T-helper 22 cell (primary cell): Measurements from ENCODE around the gene NIBAN1.
"Not testable (repeated sequence)": the region's sequence is repeated elsewhere in the genome, so short reads cannot be mapped to it uniquely, and the experiment has no call there.

ENCODE experiments used
- DNase-seq: peaks from one replicate; pipeline ENCODE4 v3.0.0-alpha.2; 2020; ENCODE audit warnings: low read depth

NIBAN1 gene

GRCh38 chr1:184972315-184973055 is 1.8 kb downstream of the NIBAN1 start:
- no peak for DNase-seq

GRCh38 chr1:184971522-184972265 is 2.6 kb downstream of the NIBAN1 start:
- DNase-seq: no peak

GRCh38 chr1:184970691-184971161 is 3.6 kb downstream of the NIBAN1 start:
- no peak for DNase-seq

- DNase-seq: no peak
Measured at GRCh38 chr1:184966989-184967388, 7.3 kb downstream of the NIBAN1 start.

- no peak for DNase-seq
Measured at GRCh38 chr1:184965944-184966860, 8.1 kb downstream of the NIBAN1 start.

GRCh38 chr1:184965439-184965838 is 8.9 kb downstream of the NIBAN1 start:
- no peak for DNase-seq

GRCh38 chr1:184959626-184960025 is 14.7 kb downstream of the NIBAN1 start:
- DNase-seq: no peak

GRCh38 chr1:184958554-184959353 is 15.6 kb downstream of the NIBAN1 start:
- no peak for DNase-seq

GRCh38 chr1:184957901-184958300 is 16.4 kb downstream of the NIBAN1 start:
- DNase-seq: not testable (repeated sequence)

- no peak for DNase-seq
Measured at GRCh38 chr1:184956999-184957700, 17.2 kb downstream of the NIBAN1 start.

GRCh38 chr1:184954232-184954995 is 19.9 kb downstream of the NIBAN1 start:
- DNase-seq: no peak

GRCh38 chr1:184953600-184954219 is 20.6 kb downstream of the NIBAN1 start:
- DNase-seq: no peak

- DNase-seq: no peak
Measured at GRCh38 chr1:184952428-184952827, 21.9 kb downstream of the NIBAN1 start.

GRCh38 chr1:184951788-184952187 is 22.5 kb downstream of the NIBAN1 start:
- DNase-seq: no peak

GRCh38 chr1:184950906-184951305 is 23.4 kb downstream of the NIBAN1 start:
- no peak for DNase-seq

- DNase-seq: no peak
Measured at GRCh38 chr1:184950227-184950626, 24.1 kb downstream of the NIBAN1 start.

GRCh38 chr1:184947497-184948256 is 26.6 kb downstream of the NIBAN1 start:
- no peak for DNase-seq

GRCh38 chr1:184945678-184946412 is 28.5 kb downstream of the NIBAN1 start:
- DNase-seq: no peak
